Upper lobe of right lung (tissue), 1 donor: ENCODE data around the gene HEY2. TPM values are rescaled to one million over a fixed set of nuclear protein-coding genes. Genes with fewer than 3 reads are reported as not detected.

Source experiments
- ATAC-seq: fragments of 200-7000 bp; cut with Tn5 transposase; one replicate; pipeline ENCODE4 v1.9.1; 2020; ENCODE audit warnings: mild to moderate bottlenecking, moderate library complexity
- DNase-seq: peaks from one replicate; pipeline ENCODE4 v3.0.0-alpha.2; 2020
- H3K27ac ChIP-seq: fragments of 200-600 bp; one replicate; pipeline ENCODE4 v1.8.0; 2022
- H3K27me3 ChIP-seq: fragments of 200-600 bp; one replicate; pipeline ENCODE4 v1.8.0; 2022; ENCODE audit warnings: mild to moderate bottlenecking
- H3K36me3 ChIP-seq: fragments of 200-600 bp; one replicate; pipeline ENCODE4 v1.8.0; 2022
- H3K4me1 ChIP-seq: fragments of 200-600 bp; one replicate; pipeline ENCODE4 v1.8.0; 2022
- H3K4me3 ChIP-seq: fragments of 200-600 bp; one replicate; pipeline ENCODE4 v1.8.0; 2022; ENCODE audit warnings: mild to moderate bottlenecking
- H3K9me3 ChIP-seq: fragments of 200-600 bp; one replicate; pipeline ENCODE4 v1.8.0; 2022
- CTCF ChIP-seq: fragments of 200-600 bp; IDR thresholded peaks from one replicate; pipeline ENCODE4 v1.8.0; 2022; ENCODE audit warnings: antibody characterized with exemption
- intact Hi-C: fragments of 100-400 bp; cut with DNase I; formaldehyde crosslinking; loops from one replicate; pipeline ENCODE4 v1.11.0; 2022
- total RNA-seq: library from RNA; stranded (reverse); fragmentation: NEBNext Ultra II Directional; extraction: Animal tissue kit (Norgen Biotek cat#: 25700); gene quantifications from one replicate; pipeline ENCODE4 v1.2.1, GENCODE V29; 2021
- donor health status: DM: no; HTN: yes; CAD: no; lungs with severe emphysema.

The HEY2 gene
- total RNA-seq, 1 donor from 2014 or later: 2.2 TPM

DNA sequence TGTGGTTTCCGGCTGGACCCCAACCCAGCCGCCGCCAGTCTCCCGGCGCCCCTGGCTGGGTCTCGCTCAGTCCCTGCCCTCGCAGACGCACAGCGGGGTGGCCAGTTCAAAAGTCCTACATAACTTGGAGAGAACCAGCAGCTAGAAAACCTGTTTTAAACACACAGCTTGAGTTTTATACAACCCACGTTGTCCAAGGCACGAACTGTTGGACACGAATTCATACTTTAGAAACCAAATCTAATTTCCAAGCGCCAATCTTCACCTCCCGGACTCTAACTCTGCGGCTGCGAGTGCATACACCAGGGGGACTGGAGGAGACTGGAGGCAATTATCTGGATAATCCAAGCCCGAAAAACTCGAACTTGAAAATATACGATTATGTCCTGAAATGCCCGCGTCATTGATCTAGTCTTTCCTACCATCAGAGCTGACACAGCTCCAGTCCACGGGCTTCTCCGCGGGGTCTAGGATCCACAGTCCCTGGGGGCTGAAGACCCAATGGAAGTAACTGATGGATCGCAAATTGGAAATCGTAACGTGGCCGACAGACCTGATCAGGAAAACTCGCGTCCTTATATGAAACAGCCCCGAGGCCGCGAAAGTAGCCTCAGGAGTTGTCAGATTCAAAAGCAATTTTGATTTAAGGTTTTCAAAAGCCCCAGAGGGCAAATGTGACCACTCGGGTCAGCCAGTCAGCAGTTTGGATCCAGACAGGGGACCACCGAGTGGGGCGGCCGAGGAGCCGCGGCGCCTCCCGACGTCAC, 843 bp upstream of the HEY2 start:
- H3K9me3 ChIP-seq: no peaks in the 10 kb centered on the region
- peaks cover 30% of the 10 kb centered on the region for H3K4me1 ChIP-seq
- H3K36me3 ChIP-seq: no peaks in the 10 kb centered on the region
- intact Hi-C loops: no loop called here
- H3K4me3 ChIP-seq: peak overlapping the region; percentile 68
- no peak for TF ChIP-seq CTCF
- no peak for DNase-seq
- H3K27ac ChIP-seq: peak overlapping the region; percentile 70
- H3K27me3 ChIP-seq: peaks cover 81% of the 10 kb centered on the region
- ATAC-seq: no peak

- peaks cover 30% of the 10 kb centered on the region for H3K4me1 ChIP-seq
- no peak for TF ChIP-seq CTCF
- H3K4me3 ChIP-seq: peak overlapping the region; percentile 68
- intact Hi-C loops: no loop called here
- H3K9me3 ChIP-seq: no peaks in the 10 kb centered on the region
- DNase-seq: no peak
- no peak for ATAC-seq
- peak overlapping the region; percentile 67 for H3K27ac ChIP-seq
- peaks cover 89% of the 10 kb centered on the region for H3K27me3 ChIP-seq
- no peaks in the 10 kb centered on the region for H3K36me3 ChIP-seq
Observed at GRCh38 chr6:125749865-125750691, 646 bp downstream of the HEY2 start.

DNA sequence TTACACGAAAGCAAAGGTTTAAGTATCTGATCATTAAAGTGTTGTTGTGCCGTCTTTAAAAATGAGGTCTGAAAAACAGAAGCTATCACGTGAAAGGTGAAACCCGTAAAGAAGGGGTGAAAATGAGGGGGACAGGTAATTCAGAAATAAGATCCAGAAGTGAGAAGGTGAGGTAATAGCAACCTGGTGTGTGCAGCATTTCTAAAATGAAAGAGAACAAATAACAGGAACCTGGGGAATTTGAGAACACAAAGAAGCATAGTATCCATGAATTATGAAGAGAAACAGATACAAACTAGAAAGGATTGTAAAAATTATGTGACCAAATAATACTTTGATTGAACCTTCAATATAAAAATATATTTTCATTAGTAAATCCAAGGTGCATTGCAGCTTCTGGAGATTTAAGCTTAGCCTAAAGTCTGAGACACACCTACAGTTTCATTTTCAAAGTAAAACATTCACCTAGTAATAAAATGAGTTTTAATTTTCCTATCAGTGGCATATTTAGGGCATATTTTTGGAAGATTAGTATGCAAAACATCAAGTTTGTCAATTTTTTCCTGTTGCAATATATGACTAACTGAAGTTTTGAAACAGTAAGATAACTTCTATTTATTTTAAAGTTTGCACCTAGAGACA, 1.4 kb downstream of the HEY2 start:
- no peaks in the 10 kb centered on the region for H3K36me3 ChIP-seq
- ATAC-seq: no peak
- H3K4me1 ChIP-seq: peaks cover 30% of the 10 kb centered on the region
- H3K27ac ChIP-seq: no peak overlapping the region
- H3K9me3 ChIP-seq: no peaks in the 10 kb centered on the region
- peaks cover 87% of the 10 kb centered on the region for H3K27me3 ChIP-seq
- TF ChIP-seq CTCF: no peak
- peak overlapping the region; percentile 68 for H3K4me3 ChIP-seq
- DNase-seq: no peak
- intact Hi-C loops: no loop called here

- TF ChIP-seq CTCF: no peak
- DNase-seq (no peak), ATAC-seq (no peak)
- no peak overlapping the region for H3K27ac ChIP-seq
- H3K36me3 ChIP-seq: no peaks in the 10 kb centered on the region
- H3K4me3 ChIP-seq: no peak overlapping the region
- peaks cover 30% of the 10 kb centered on the region for H3K4me1 ChIP-seq
- intact Hi-C loops: no loop called here
- peaks cover 86% of the 10 kb centered on the region for H3K27me3 ChIP-seq
- H3K9me3 ChIP-seq: no peaks in the 10 kb centered on the region
Observed at GRCh38 chr6:125751334-125751916, 2.0 kb downstream of the HEY2 start.

DNA sequence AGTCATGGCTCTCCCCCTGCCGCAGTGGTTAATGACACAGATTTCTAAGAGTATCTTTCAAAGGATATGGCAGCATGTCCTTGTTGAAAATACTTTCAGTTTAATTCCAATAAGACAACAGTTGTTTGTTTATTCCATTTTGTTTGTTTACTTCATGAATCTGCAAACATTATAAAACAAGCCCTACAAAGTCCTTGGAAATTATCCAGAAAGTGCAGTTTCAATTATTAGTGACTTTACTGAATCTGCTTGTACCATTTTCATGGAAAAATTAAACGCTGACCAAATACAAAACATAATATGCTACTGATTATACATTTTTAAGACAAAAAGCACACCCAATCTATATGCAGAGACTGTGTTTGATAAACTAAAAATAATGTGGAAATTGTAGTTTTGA, 3.3 kb downstream of the HEY2 start:
- no peak for DNase-seq
- H3K36me3 ChIP-seq: no peaks in the 10 kb centered on the region
- H3K9me3 ChIP-seq: no peaks in the 10 kb centered on the region
- intact Hi-C loops: no loop called here
- no peak overlapping the region for H3K4me3 ChIP-seq
- no peak for TF ChIP-seq CTCF
- H3K27ac ChIP-seq: no peak overlapping the region
- H3K4me1 ChIP-seq: peaks cover 24% of the 10 kb centered on the region
- H3K27me3 ChIP-seq: peaks cover 73% of the 10 kb centered on the region
- no peak for ATAC-seq
